HG03159 (cell line): ENCODE results near the gene ALG12.

ENCODE experiments used
- ATAC-seq: cut with Tn5 transposase; IDR thresholded peaks from one replicate; pipeline ENCODE4 v1.9.1; 2021; ENCODE audit warnings: mild to moderate bottlenecking, moderate library complexity; ENCODE audit not compliant: unreplicated experiment

ALG12 gene

DNA sequence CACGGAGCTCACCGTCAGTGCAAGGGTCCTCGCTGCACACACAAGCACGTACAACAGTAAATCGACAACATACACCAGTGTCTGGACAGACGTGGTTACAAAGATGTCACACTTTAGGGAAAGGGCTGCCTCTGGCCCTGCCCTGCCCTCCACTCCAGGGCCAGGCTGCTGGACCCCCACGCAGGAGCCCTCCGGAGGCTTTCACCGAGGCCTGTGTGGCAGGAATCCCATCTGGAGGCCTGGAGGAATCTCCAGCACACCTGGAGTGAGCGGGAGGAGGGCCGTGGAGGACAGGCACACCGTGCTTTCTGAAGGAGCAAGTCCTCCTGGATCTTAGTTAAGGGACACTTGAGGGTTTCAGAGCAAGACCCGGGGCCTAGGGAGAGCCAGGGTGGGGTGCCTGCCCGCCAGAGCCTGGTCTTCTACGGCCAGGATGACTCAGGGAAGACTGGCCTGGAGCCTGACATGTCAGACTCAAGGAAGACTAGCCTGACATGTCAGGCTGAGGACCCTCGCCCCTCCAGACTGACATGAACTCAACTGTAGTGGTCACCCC, 40.2 kb upstream of the ALG12 start:
- ATAC-seq = no peak

DNA sequence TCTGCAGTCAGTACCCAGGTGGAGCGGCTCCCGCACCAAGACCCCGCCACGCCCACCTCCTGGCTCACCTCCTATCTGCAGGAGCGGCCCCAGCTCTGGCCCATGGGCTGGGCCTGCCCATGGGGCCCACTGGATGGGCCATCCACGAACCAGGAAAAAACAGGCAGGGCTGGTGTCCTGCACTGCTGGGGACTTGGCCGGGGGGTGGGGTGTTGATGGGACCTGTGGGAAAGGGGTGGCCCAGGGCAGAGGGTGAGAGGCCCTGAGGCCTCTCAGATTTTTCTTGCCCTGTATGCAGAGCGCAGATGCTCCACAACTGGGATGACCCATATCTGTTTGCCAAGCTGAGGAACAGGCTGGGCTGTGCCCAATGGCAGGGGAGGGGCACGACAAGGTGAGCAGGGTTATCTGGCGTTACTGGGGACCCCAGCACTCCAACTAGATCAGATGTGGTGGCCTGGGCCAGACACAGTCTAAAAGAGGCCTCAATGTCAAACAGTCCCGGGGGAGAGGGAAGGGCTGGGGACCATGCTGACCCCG, 39.7 kb upstream of the ALG12 start:
- ATAC-seq = no peak

DNA sequence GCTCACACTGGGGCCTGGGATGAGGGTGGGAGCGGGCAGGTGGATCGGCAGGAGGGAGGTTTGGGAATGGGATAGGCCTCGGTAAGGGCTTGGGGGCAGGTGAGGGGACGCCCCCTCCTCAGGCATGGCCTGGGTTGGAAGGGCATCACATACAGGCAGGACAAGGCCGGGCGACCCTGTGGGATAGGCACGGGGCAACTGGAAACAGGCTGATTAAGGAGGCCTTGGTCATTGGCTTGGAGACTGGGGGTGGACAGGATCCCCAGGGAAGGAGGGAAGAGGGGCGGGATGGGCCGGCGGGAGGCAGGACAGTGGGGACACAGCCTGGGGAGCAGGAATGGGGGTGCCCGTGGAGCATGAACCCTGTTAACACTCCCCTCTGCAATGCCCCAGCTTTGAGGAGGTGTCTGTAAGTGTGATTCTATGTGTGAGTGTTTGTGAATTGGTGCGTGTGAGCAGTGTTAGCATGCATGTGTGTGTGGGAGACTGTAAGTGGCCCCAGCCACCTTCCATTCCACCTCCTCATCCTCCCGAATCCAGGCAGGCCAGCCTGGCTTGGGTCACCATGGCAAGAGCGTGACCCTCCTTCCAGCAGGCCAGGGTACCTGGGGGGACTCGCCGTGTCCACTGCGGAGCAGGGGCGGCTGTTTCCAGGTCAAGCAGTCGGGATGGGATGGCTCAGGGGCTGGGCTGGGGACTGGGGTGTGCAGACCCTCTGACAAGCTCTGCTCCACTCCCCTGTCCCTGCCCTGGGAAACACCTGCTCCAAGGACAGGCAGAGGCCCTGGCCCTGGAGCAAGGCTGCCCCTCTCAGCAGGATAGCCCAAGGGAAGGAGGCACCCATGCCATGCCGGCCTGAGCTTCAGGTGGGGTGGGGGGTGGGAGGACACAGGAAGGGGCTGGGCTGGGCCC, 38.9 kb upstream of the ALG12 start:
- ATAC-seq = no peak

DNA sequence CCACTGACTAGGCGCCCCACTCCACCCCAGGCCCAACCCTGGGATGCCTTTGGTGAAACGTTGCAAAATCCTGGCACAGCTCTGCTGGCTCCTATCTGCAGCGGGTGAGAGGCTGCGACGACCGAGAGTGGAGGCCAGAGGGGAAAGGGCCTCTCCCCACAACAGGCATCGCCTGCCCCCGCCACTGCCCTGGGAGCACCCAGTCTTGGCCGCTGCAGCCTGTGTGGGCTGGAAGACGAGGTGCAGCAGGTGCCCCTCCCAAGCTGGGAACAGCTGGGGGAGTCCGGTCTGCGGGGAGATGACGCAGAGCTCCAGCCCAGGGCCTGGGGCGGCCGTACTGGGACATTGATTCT, 38.2 kb upstream of the ALG12 start:
- ATAC-seq = no peak

DNA sequence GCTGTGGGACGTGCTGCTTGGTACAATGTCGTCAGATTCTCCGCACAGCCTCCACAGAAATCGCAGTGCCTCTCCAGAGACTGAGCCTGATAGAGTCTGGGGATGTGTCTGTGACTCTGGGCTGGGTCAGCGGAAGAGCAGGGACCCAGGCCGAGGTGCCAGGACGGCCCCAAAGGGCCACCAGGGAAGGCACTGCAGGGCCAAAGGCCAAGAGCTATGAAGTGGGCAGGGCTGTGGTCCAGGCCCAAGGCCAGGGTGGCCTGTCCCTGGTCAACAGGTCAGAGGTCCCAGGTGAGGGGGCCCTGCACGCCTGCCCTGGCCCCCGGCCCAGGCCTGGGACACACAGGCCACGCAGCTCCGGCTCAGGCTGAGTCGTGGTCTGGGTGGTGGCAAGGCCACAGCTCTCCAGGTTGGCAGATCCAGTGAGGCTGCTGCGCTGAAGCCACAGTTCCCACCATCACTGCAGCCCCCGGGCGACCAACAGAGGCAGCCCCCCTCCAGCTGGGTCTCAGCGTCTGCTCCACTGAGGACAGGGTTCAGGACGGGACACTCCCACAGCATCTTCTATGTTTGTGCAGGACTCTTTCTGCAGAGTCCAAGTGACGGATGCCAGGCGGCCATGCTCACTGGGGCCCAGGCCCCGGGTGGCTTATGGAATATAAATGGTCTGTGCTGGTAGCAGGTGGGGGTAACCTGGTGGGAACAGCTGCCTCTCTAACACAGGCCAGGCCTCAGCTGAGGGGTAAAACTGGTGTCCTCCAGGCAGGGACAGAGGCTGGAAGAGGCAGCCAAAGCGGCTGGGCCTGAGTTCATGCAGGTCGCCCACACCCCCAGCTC, 37.6 kb upstream of the ALG12 start:
- ATAC-seq = no peak

DNA sequence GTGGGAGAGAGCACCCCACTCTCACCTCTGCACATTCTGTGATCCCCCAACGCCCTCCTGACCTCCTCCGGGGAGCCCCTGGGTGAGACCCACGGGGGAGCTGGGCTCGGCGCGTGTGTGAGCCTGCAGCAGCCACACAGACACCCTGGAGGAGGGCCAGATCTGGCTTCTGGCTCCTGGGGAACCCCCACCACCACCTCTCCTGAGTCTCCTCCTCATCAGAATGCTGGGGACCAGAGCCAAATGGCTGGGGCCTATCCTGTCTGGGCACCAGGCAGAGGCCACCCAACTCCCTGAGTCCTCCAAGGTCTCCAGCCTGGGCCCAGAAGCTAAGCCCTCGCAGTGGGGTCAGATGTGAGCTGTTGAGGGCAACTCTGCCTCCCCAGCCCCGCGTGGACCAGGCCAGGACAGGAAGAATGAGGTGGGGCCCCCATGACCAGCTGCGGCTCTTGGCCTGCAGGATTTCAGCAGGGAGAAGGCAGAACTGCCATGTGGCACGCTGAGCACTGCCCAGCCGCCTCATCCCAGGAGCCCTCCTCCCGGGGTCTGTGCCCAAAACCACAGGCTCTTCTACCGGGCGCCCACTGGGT, 36.8 kb upstream of the ALG12 start:
- ATAC-seq = no peak

DNA sequence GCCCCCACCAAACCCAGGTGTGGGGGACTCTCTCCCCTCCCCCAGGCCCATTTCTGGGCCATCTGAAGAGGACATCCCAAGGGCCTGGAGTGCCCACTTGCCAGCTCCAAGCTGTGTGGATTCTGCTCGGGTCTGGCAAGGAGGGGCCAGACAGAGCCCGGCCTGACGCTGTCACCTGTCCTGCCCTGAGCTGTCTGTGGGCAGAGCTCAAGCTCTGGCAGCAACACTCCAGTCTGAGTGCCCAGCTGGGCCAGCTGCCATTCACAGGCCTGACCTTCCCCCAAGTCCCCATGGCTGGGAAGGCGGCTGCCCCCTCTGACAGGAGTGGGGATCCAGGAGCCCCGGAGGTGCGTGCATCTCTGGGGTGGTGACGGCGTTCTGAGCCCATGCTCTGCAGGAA, 36.1 kb upstream of the ALG12 start:
- ATAC-seq = no peak

DNA sequence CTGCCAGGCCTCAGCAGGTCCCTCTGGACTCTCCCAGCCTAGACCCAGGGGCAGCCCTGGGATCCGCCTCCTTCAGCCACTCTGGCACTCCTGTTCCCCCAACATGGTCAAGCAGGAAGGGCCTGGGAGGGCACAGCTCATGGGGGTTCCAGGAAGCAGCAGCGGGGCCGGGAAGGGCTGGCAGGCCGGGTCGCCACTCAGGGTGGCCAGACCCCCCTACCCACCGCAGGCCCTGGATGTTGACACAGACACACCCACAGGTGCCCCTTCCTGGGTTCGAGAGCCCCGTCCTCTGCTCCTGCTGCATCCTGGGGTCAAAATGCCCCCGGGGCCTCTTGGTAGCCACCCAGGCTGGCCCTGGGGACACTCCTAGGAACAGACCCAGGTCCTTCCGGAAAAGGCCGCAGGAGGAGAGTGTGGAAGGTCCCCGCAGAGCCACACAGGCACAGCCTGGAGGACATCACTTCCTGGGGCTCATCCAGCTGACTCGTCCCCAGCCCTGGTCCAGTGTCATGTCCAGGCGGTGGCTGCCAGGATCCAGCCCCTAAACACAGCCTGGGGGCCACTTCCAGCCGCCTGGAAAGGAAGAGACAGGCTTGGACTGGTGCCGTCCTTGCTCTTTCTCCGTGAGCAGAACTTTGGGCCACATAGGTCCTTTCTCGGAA, 35.6 kb upstream of the ALG12 start:
- no peak for ATAC-seq

DNA sequence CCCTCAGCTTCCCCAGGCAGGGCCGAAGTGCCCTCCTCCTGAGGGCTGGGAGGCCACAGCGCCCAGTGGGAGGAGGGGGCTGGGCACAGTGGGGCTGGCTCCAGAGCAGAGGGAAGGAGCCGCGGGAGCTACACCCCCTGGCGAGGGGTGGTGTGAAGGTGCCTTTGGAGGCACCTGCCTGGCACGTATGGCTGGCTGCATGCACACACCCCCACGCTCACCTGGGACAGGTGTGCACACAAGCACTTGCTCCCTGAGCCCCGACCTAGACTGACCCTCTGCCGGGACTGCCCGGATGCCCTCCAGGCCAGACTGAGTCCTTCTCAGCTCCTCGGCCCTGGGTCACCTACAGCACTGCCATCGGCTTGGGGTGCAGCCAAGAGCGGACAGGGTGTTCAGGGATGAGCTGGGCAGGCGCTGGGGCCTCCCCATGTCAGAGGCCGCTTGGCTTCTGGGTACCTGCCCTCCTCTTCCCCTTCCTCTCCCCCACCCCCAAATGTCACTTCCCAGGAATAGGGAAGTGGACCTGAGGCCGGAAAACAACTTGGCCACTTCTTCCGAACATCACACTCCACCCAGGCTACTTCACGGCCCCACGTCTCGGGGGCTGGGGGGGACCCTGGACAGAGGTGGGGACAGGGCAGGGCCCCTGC, 34.9 kb upstream of the ALG12 start:
- no peak for ATAC-seq

DNA sequence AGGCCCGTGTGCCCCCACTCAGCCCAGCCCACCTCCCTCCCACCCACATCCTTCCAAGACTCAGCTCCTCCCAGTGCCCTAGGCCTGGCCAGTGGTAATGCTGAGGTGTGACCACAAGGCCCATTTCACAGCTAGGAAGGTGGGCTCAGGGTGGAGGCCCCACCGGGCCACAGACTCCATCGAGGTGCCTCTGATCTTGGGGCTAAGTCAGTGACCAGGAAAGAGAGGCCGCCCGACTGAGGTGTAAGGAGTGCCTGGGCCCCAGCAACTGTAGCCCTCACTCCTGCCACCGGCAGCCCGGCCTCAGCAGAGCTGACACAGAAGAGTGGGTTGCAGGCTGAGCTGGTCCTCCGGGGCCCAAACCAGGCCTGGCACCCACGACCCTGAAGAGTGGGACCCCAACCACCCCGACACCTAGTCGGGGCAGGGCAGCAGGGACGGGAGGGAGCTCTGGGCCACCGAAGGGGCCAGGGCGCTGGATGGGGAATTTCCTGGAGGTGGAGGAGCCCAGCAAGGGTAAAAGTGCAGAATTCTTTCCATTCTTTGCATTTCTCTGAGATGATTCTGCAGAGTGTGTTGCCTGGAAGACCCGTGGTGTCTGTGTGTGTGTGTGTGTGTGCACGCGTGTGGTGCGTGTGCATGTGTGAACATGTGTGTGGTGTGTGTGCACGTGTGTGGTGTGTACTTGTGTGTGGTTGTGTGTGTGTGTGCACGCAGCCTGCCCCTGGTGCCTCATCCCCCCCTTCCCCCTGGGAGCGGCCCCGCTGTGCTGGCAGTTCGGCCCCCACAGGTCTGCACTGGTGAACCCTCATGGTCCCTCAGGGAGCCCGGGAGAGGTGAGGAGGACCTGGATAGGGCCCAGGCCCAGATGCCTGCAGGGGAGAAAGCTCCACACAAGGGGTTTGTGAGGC, 34.0 kb upstream of the ALG12 start:
- no peak for ATAC-seq

DNA sequence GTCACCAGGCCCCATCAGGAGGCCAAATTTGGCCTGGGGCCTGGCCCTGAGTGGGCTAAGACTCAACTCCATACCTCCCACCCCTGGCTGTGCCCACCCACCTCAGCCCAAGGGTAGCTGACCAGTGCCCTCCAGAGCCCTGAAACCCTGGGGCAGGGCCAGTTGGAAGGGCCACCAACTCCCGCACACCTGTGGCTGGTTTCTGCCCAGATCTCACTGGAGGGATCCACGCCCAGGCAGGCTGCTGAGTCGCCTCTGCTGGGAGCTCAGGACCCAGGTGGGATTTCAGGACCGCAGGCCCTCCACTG, 33.4 kb upstream of the ALG12 start:
- ATAC-seq = no peak

DNA sequence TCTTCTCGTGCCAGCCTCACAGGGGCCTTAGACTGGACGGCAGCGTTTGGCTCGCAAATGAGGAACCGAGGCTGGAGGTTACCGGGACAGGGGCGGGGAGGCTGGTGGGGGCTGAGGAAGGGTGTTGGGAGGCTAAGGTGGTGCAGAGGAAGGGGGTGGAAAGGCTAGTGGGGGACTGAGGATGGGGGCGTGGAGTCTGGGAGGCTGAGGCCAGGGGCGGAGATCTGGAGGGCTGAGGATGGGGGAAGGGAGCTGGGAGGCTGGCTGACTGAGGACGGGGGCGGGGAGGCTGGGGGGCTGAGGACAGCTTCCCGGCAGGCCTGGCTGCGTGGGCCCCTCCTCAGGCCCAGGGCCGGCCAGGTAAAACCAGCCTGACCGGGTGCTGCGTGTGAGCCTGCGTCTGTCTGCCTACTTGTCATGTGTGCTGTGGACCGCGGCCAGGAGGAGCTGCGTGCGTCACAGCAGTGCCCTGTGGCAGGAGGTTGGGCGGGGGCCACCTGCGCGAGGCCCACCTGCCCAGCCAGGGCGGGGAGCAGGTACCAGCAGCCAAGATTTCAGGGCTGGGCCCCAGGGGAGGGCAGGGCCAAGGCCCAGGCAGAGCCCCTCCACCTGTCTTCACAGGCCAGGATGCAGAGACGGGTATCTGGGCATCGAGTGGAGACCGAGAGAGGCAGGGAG, 32.9 kb upstream of the ALG12 start:
- ATAC-seq = no peak

DNA sequence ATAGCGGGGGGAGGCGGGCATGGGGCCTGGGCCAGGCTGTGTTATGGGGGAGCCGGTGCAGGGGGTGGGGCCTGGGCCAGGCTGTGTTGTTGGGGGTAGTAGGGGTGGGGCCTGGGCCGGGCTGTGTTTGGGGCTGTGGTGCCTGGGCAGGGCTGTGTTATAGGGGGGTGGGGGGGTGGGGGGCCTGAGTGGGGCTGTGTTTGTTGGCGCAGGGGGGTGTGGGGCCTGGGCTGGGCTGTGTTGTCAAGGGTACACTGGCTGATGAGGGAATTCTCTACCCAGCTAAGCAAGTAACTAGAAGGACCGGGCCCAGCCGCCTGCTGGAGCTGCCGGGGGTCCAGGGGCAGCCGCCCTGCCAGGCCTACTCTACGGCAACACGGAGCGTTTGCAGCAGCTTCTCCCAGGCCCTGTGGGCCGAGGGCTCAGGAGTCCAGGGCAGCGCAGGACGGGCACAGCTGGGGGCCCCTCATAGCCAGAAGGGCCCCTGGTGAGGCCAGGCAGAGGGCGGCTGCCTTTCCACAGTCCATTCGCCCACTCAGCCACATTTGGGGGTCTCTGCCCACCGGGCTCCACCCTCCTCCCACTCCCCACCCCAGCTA, 32.3 kb upstream of the ALG12 start:
- ATAC-seq = no peak

DNA sequence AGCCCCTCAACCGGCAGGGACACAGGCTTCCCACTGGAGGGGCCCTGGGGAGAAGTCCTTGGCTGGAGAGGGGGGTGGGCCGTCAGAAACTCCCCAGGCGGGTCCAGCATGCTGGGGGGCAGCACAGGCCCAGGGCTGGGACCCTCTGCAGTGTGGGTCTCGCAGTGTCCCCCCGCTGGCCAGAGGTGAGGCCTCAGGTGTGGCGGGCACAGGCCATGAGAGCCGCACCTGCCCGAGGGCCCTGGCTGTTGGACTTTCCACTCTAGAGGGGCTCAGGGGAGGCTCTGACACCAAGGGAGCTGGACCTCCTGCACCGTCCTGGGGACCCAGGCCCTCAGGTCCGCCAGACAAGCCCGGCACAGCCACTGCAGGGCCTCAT, 31.7 kb upstream of the ALG12 start:
- no peak for ATAC-seq

DNA sequence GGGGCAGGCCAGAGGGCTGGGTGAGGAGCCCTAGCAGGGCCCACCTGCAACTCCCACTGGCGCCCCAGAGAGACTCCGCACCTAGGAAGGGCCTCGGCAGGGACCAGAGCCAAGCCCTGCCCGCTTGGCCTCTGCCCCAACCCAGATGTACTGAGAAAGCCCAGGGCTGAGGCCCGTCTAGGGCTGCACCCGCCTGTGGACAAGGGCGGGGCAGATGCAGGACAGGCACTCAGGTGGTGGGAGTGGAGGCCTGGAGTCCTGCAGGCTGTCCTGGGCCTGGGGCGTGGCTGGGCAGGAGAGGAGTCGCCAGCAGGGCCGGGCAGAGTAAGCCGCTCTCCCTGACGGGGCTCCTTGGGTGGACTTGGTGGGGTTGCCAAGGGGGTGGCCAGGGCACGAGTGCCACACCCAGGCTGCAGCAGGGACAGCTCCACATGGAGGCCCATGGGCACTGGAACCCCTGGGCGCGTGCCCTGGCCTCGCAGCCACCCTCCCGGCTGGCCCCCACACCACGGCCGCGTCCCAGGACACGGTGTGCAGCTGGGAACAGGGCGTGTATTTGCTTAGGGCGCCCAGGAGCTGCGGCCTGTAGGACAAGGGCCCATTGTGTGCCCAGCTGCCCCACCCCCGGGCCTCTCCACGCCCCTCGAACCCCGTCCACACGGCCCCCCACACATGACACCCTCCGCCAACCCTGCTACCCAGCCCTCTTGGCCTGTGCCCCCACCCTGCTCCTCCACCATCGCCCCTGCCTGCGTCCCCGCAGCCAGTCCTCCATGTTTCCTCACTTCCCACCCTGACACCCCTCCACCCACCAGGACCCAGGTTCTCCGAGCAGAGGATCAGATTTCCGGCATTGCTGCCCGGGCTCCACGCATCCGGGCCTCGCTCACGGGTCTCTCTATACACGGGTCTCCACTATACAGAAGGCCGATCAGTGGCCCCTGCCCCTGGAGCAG, 31.0 kb upstream of the ALG12 start:
- no peak for ATAC-seq

DNA sequence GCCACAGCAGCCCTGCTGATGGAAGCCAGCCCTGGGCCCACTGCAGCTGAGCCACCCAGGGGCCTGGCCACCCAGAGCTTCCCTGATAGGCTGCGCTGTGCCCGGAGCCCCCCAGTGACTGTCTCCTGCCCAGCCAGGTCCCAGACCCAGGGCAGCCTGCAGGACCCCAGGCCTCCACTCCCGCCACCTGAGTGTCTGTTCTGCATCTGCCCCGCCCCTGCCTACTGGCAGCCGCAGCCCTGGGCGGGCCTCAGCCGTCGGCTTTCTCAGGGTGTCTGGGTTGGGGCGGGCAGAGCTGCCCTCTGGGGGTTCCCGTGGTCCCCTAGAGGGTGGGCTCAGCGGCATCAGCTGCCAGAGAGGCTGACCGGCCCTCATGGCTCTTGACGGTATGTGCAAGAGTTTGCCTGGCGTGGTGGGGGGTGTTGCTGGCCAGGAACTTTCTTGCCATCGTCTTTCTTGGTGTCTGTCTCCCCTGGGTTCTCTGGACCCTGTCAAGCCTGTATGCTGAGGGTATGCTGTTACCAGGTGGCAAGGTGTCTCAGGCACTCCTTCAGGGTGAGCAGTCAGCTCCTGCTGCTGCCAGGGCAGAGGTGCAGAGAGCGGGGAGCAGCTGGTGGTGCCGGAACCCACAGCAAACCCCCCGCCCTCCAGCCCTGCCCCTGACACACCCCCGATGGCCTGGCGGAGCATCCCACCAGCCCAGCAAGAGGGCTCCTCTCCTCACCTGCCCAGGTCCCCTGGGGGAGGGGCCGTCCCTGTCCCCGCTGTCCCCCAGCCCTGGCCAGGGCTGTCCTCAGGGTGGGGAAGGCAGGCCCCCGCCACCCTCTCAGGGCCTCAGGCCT, 30.1 kb upstream of the ALG12 start:
- ATAC-seq = no peak

DNA sequence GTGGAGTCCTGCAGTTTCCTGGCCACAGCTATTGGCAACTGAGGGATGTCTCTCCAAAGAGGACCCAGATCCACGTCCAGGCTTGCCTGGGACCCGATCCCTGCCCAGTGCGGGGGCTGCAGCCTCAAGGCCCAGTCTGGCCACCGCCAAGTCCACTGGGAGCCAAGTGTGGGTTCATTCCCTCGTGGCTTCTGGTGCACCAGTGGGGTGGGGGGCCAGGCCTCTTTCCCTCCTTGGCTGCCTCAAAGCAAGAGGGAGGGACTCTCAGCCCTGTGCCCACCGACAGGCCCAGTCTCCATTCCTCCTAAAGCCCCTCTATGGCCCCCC, 29.0 kb upstream of the ALG12 start:
- ATAC-seq = no peak
